ENCODE data around the gene CCDC34. TPM values are rescaled to one million over a fixed set of nuclear protein-coding genes. Genes with fewer than 3 reads are reported as not detected.

CCDC34 gene
- total RNA-seq, 4 donors from 2014 or later: 2.6 to 4.8 (median 3.9) TPM; not detected in 1

DNA sequence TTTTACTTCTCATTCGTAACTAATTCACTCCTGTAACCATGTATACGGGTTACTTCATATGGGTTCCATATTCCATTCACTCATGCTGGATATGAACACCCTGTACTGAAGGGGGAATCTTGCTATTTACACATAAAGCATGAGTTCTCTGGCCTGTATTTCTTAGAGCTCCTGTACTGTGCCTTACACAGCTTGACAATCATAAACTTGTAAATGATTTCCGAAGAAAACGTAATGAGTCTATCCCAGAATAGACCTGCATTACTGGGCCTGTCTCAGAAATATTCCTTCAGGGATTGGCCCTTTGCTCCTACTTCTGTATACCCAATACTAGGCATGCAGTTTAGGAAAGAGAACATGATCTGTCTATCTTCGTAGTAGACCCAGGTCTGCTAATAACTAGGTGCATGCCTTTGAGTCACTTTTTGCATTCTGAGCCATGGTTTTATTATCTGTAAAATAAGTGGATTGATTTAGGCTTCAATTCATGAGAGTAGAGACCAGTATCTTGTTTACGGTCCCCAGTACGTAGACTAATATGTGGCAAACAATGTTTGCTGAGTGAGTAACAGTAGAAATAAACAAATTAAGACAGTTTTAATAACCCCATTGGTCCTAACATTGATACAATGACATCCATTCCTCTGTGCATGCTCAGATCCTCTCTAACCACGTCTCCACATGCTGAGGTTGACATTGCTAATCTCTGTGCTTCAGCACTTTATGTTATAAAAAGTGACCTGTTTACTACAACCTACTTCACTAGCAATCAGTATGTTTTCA lies 1.2 kb downstream of the CCDC34 start:
- H3K27me3 ChIP-seq: no peaks in the 10 kb centered on the region
- H3K4me3 ChIP-seq: no peak overlapping the region
- peak overlapping the region in 1 of 4 donors; percentile 38 for H3K27ac ChIP-seq
- H3K4me1 ChIP-seq: peaks cover 0 to 6% (median 0%) of the 10 kb centered on the region in 4 donors
- TF ChIP-seq POLR2A (IDR thresholded peaks at IDR 0.05): no peak
- TF ChIP-seq, protein P1, sequence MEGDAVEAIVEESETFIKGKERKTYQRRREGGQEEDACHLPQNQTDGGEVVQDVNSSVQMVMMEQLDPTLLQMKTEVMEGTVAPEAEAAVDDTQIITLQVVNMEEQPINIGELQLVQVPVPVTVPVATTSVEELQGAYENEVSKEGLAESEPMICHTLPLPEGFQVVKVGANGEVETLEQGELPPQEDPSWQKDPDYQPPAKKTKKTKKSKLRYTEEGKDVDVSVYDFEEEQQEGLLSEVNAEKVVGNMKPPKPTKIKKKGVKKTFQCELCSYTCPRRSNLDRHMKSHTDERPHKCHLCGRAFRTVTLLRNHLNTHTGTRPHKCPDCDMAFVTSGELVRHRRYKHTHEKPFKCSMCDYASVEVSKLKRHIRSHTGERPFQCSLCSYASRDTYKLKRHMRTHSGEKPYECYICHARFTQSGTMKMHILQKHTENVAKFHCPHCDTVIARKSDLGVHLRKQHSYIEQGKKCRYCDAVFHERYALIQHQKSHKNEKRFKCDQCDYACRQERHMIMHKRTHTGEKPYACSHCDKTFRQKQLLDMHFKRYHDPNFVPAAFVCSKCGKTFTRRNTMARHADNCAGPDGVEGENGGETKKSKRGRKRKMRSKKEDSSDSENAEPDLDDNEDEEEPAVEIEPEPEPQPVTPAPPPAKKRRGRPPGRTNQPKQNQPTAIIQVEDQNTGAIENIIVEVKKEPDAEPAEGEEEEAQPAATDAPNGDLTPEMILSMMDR (IDR thresholded peaks at IDR 0.05): no peak
- DNase-seq: no peak
- H3K36me3 ChIP-seq: no peaks in the 10 kb centered on the region
- H3K9me3 ChIP-seq: no peaks in the 10 kb centered on the region

DNA sequence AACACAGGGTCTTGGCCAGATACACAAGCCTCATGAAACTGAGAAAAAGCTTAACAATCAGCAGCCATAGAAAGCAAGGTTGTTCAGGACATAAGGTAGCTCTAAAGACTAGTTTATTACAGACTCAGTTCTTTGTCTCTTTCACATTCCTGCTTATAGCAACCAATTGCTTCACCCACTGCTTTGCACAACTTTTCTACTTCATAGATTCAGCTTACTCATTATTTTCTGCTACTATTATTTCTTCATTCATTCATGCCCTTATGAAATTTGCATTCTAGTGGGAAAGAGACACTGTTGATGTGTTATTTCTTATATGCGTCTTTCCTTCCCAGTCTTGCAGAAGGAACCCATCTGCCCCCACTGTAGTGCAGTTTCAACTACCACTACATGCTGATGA lies 4.7 kb downstream of the CCDC34 start:
- TF ChIP-seq POLR2A (IDR thresholded peaks at IDR 0.05): no peak
- TF ChIP-seq, protein P1 (IDR thresholded peaks at IDR 0.05): no peak
- DNase-seq: no peak
- no peaks in the 10 kb centered on the region for H3K36me3 ChIP-seq
- H3K4me3 ChIP-seq: no peak overlapping the region
- no peaks in the 10 kb centered on the region for H3K27me3 ChIP-seq
- H3K9me3 ChIP-seq: no peaks in the 10 kb centered on the region
- H3K4me1 ChIP-seq: peaks cover 0 to 6% (median 0%) of the 10 kb centered on the region in 4 donors
- no peak overlapping the region for H3K27ac ChIP-seq

DNA sequence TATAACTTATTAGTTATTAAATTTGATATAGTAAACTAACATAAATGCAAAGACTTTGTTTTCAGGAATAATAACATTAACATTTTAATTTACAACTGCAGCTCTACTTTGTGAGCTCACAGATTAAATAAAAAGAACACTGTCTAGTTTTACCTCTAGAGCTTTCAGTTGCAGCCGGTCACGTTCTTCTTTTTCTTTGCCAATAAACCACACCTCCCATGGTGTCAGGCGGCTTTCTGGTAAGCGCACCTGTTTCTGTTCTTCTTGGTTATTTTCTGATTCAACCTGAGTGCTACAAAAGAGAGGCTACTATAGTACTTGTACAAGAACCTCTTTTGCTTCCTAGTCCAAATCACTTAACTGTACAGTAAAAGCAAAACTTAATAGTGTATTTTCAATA lies 5.8 kb downstream of the CCDC34 start:
- Histone ChIP-seq H3K4me1 (peaks cover 0 to under 1% (median 0%) of the 10 kb centered on the region in 4 donors), H3K27me3 (no peaks in the 10 kb centered on the region), H3K9me3 (no peaks in the 10 kb centered on the region), H3K4me3 (no peak overlapping the region), H3K27ac (no peak overlapping the region), H3K36me3 (no peaks in the 10 kb centered on the region)
- TF ChIP-seq, protein P1 (IDR thresholded peaks at IDR 0.05): no peak
- no peak for TF ChIP-seq POLR2A (IDR thresholded peaks at IDR 0.05)
- no peak for DNase-seq

DNA sequence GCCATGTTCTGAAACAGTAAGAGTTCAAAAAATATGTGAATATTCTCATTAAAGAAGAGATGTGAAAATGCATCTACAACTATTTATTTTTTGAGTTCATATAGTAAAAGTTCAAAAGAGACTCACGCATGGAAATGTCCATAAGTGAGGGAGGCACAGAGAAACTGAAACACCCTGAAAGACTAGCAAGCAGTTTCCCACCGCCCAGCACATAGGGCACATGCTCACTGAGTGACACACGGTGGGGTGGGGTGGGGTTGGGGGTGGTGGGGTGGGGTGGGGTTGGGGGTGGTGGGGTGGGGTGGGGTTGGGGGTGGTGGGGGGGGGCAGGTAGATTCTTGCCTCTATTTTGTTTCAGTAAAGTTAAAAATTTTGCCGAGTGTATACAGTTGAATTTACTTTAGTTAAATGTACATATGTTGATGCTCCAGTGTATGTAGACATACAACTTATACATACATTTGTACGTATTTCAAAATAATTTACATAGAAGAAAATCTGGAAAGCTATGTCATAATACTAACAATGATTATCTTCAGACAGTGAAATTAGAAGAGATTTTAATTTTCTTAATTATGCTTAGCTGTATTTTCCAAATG lies 6.3 kb downstream of the CCDC34 start:
- no peaks in the 10 kb centered on the region for H3K27me3 ChIP-seq
- no peaks in the 10 kb centered on the region for H3K9me3 ChIP-seq
- no peak overlapping the region for H3K4me3 ChIP-seq
- no peaks in the 10 kb centered on the region for H3K4me1 ChIP-seq
- H3K27ac ChIP-seq: no peak overlapping the region
- TF ChIP-seq POLR2A (IDR thresholded peaks at IDR 0.05): no peak
- TF ChIP-seq, protein P1 (IDR thresholded peaks at IDR 0.05): no peak
- no peak for DNase-seq
- no peaks in the 10 kb centered on the region for H3K36me3 ChIP-seq

DNA sequence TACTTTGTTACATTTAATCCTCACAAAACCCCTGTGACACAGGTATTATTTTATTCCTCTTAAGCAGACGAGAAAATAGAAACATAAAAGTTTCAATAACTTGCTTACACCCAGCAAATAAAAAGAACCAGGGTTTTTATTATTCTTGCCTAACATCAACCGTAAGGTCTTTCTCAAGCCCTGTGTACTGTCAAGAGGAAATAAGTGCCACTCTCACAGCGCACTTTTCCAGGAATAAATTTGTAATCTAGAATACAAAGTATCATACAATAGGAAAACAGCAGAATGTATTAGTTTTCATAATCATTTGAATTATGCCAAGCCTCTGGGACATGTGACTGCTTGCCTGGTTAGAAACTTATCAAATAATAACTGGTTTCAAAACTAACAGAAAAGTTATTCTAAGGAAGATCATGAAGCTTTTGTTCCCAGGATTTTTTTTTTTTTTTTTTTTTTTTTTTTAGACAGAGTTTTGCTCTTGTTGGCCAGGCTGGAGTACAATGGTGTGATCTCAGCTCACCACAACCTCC lies 7.4 kb downstream of the CCDC34 start:
- Histone ChIP-seq H3K27me3 (no peaks in the 10 kb centered on the region), H3K27ac (no peak overlapping the region), H3K9me3 (no peaks in the 10 kb centered on the region), H3K4me1 (no peaks in the 10 kb centered on the region), H3K36me3 (no peaks in the 10 kb centered on the region), H3K4me3 (no peak overlapping the region)
- no peak for DNase-seq
- TF ChIP-seq, protein P1 (IDR thresholded peaks at IDR 0.05): no peak
- TF ChIP-seq POLR2A (IDR thresholded peaks at IDR 0.05): no peak

Data from Peyer's patch (tissue), 4 donors.